HepG2 (cell line): ENCODE measurements around the gene SRCAP. TPM values are rescaled to one million over a fixed set of nuclear protein-coding genes. Genes with fewer than 3 reads are reported as not detected.

ENCODE experiments used
- DDIT3 ChIP-seq: sonication (generic); formaldehyde crosslinking; IDR thresholded peaks from 2 replicates; pipeline ENCODE4 v1.4.0; 2020; ENCODE audit warnings: mild to moderate bottlenecking, missing genetic modification reagents
- E2F5 ChIP-seq: sonication (generic); formaldehyde crosslinking; conservative IDR thresholded peaks from 2 replicates; pipeline ENCODE4 v1.4.0; 2020; ENCODE audit warnings: missing genetic modification reagents
- FOXK1 ChIP-seq: sonication (generic); formaldehyde crosslinking; IDR thresholded peaks from 2 replicates; pipeline ENCODE4 v1.4.0; 2020; ENCODE audit warnings: low read depth, missing genetic modification reagents, borderline replicate concordance
- NFE2 ChIP-seq: sonication (generic); formaldehyde crosslinking; IDR thresholded peaks from 2 replicates; pipeline ENCODE4 v1.4.0; 2020; ENCODE audit warnings: missing genetic modification reagents
- PREB ChIP-seq: sonication (generic); formaldehyde crosslinking; IDR thresholded peaks from 2 replicates; pipeline ENCODE4 v1.4.0; 2020; ENCODE audit warnings: missing genetic modification reagents
- THRA ChIP-seq: sonication (generic); formaldehyde crosslinking; IDR thresholded peaks from 2 replicates; pipeline ENCODE4 v1.4.0; 2020; ENCODE audit warnings: missing genetic modification reagents, borderline replicate concordance
- YEATS2 ChIP-seq: sonication (generic); formaldehyde crosslinking; IDR thresholded peaks from 2 replicates; pipeline ENCODE4 v1.4.0; 2020; ENCODE audit warnings: missing genetic modification reagents, borderline replicate concordance
- ZFX ChIP-seq: sonication (generic); formaldehyde crosslinking; IDR thresholded peaks from 2 replicates; pipeline ENCODE4 v1.4.0; 2020; ENCODE audit warnings: mild to moderate bottlenecking, low read depth, missing genetic modification reagents, moderate library complexity
- ZKSCAN8 ChIP-seq: IDR thresholded peaks from 2 replicates; pipeline ENCODE4 v1.6.1; 2016; ENCODE audit warnings: borderline replicate concordance, missing genetic modification reagents, missing compliant biosample characterization
- ZNF318 ChIP-seq: sonication (generic); formaldehyde crosslinking; IDR thresholded peaks from 2 replicates; pipeline ENCODE4 v1.4.0; 2020; ENCODE audit warnings: mild to moderate bottlenecking, missing genetic modification reagents
- ZNF570 ChIP-seq: sonication (generic); formaldehyde crosslinking; IDR thresholded peaks from 2 replicates; pipeline ENCODE4 v1.4.0; 2020; ENCODE audit warnings: mild to moderate bottlenecking, missing genetic modification reagents, borderline replicate concordance
- ZNF703 ChIP-seq: sonication (generic); formaldehyde crosslinking; IDR thresholded peaks from 2 replicates; pipeline ENCODE4 v1.5.1; 2020; ENCODE audit warnings: missing genetic modification reagents, mild to moderate bottlenecking, moderate library complexity, borderline replicate concordance
- ZNF800 ChIP-seq: sonication (generic); formaldehyde crosslinking; IDR thresholded peaks from 2 replicates; pipeline ENCODE4 v1.4.0; 2020; ENCODE audit warnings: missing genetic modification reagents
- polyA plus RNA-seq, 8 experiments: library from polyadenylated mRNA; depleted of rRNA in 3 of 8; stranded (reverse) in 7 of 8; unstranded in 1 of 8; fragments of >200 nt; fragmentation: Illumina TruSeq in 4 of 8; extraction: Trizol in 4 of 8; gene quantifications; 2 replicates each; pipeline versions ENCODE4 v1.2.1 to v1.2.3, GENCODE V29; 2011 to 2016; ENCODE audit warnings: low read depth in 4 of 8, missing spikeins in 1 of 8, mixed read lengths in 1 of 8; ENCODE audit not compliant: insufficient read depth in 1 of 8
- total RNA-seq, 5 experiments: library from RNA; depleted of rRNA; stranded (reverse); fragments of >200 nt; fragmentation: Illumina TruSeq; extraction: Trizol; gene quantifications; 2 replicates each; pipeline ENCODE4 v1.2.3, GENCODE V29; 2016; ENCODE audit warnings: low read depth in 1 of 5

SRCAP gene
- total and polyA plus RNA-seq, 2 of the 13 experiments (the other 11 are each of a cell fraction or from before 2014, with no cell fraction given) = 4.9 to 9.0 TPM

GRCh38 chr16:30775392-30776188 is 76.6 kb downstream of the SRCAP start (continued):
- peak; percentile 81; the same call in 1 of the 2 replicates for TF ChIP-seq FOXK1 (CRISPR knock-in tag)
- TF ChIP-seq ZNF570 (CRISPR knock-in tag) = no peak; the same call in 1 of the 2 replicates
- TF ChIP-seq ZNF800 = peak; percentile 88
- peak; percentile 47; the same call in 1 of the 2 replicates for TF ChIP-seq NFE2
- TF ChIP-seq THRA (CRISPR knock-in tag) = no peak; the same call in 1 of the 2 replicates
- no peak for TF ChIP-seq DDIT3 (CRISPR knock-in tag)
- TF ChIP-seq YEATS2 (CRISPR knock-in tag) = peak; percentile 59
- TF ChIP-seq ZFX = peak; percentile 97
- no peak; the same call in 1 of the 2 replicates for TF ChIP-seq E2F5
- TF ChIP-seq ZKSCAN8 = peak; percentile 61
- peak; percentile 93; the same call in 1 of the 2 replicates for TF ChIP-seq ZNF703 (CRISPR knock-in tag)
- TF ChIP-seq PREB (CRISPR knock-in tag) = no peak; the same call in 1 of the 2 replicates
- TF ChIP-seq ZNF318 (CRISPR knock-in tag) = peak; percentile 79; the same call in 1 of the 2 replicates
